AG08396 (cell line): Measurements from ENCODE around the gene RASA3.

Source experiments
- DNase-seq: peaks from one replicate; pipeline ENCODE4 v3.0.0; 2012; ENCODE audit warnings: low spot score, mixed read lengths

Gene RASA3

DNA sequence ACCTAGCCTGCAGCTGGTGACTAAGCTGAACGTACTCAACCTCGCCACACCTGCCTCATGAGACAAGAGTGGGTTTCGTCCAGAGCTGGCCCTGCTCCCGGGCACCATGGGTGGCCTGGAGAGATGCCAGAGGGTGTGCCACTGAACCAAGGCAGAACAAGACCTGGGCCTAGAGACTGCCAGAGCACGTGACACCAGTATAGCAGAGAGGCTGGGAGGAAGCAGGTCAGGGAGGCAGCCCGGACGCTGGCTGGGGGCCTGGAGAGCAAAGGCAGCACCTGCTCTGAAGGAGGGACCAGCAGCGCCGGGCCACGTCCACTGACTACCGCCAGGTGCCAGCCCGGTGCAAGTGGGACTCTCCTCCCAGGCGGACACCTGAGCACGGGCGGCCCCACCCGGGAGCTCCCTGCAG, 151.2 kb downstream of the RASA3 start:
- DNase-seq = no peak

DNA sequence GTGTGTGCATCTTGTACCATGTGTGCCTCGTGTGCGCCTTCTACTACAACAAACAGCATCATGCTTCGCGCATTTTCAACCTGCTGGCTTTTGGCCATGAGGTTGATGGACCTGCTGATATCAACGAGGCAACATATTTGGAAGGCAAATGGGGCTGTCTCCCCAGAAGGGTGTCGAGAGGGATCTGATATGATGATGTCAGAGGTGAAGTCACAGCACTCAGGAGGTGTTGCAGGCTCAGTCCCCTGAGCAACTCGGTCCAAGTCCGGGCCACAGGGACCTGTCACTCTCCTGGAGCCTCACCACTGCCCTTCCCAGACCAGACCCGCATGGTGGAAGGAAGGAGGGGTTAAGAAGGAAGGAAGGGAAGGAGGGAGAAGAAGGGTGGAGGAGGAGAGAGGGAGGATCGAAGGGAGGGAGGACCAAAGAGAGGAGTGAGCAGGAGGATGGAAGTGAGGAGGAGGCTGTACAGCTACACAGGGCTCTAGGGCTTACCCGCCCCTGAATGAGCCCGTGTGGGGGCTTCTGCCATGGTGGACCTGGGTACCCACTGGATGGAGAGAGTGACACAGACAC, 151.8 kb downstream of the RASA3 start:
- no peak for DNase-seq

DNA sequence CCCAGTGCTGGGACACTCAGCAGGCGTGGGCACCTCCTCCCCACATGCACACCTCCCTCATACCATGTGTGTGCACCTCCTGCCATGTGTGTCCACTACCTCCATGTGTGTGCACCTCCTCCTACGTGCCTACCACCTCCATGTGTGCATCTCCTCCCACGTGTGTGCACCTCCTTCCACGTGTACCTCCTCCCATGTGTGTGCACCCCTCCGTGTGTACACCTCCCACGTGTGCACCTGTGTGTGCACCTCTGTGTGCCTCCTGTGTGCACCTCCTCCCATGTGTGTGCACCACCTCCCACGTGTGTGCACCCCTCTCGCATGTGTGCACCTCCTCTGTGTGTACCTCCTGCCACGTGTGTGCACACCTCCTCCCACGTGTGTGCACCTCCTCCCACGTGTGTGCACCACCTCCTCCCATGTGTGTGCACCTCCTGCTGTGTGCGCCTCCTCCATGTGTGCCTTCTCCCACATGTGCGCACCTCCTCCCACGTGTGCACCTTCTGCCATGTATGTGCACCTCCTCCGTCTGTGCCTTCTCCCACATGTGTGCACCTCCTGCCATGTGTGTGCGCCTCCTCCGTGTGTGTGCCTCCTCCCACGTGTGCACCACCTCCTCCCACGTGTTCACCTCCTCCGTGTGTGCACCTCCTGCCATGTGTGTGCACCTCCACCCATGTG, 152.5 kb downstream of the RASA3 start:
- no peak for DNase-seq

DNA sequence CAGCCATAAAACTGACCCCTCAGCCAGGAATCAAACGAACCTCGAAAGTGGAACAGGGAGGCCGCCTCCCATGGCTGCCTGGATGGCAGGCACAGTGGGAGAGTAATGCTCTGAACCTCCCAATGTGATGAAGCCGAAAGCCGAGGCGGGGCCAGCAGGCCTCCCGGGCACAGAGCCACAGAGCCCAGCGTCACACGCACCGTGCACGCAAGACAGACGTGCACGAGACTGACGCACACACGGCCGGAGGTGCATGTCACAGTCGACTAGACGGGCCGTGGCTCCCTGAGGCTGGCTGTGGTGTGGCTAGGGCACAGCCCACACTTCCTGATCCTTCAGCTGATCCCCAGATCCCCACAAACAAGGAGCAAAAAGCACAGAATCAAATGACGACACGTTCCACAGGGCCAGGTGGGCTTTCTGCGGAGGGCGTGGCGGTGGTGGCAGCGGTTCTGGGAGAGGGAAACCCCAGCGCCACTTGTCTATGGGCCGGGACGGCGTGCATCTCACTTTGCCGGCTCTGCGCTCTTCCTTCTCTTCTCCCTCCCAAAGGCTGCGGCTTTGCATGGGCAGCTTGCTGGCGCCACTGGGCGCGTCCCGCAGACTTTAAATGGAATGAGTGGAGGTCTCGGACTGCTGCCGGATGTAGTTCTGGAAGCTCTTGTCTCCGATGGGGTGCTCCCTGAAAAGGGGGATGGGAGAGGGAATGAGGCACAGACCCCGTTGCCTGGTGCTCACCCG, 153.5 kb downstream of the RASA3 start:
- DNase-seq = no peak

DNA sequence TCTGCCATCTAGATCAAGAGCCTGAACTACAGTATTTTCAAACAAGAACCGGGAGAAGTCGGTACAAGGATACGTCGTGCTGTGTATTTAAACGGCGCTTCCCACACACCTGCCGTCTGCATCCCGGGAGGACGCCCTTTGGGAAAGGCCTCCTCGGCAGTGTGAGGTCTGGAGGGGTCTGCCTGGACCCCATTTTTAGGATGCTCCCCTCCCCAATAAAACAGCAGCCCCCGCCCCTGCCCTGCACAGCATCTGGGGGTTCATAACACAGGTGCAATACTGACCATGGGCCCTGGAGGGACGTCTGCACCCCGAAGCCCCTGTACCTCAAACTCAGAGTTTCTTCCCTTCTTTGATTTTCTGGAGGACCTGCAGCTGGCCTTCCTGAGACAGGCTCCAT, 154.4 kb downstream of the RASA3 start:
- no peak for DNase-seq

DNA sequence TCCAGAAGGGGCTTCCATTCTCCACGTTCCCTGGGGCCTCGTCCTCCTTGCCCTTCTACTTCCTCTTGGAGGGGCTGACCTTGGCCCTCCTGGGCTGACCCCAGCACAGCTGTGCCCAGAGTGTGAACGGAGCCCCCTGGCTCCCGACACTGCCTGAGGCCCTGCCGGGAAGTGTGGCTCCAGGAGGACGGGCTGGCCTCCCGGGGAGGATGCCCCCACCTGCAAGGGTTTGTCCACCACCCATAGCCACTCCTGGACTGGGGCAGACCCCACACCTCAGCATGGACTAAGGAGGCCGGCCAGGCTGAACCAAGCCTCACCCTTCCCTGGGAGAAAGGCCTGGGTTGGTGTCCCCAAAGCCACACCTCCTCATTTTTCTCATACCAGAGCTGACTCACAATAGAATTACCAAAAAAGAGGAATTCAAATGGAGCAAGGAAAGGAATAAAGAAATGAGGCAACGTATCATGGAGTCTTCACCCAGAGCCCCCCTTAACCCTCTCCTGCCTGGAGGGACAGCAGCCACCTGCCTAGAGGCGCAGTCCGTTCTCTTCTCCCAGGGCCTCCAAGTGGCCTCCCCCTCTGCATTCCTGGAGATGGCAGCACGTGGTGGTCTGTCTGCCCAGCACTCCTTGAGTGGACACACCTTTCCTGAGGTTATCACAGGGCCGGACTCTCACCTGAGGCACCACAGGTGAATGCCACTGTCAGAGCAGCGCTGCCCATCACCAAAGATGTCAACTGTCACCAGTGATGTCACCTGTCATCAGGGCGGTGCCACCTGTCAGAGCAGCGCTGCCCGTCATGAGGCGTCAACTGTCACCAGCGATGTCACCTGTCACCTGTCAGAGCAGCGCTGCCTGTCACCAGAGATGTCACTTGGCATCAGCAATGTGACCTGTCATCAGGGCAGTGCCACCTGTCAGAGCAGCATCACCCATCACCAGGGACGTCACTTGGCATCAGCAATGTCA, 155.4 kb downstream of the RASA3 start:
- DNase-seq = peak; percentile 92

DNA sequence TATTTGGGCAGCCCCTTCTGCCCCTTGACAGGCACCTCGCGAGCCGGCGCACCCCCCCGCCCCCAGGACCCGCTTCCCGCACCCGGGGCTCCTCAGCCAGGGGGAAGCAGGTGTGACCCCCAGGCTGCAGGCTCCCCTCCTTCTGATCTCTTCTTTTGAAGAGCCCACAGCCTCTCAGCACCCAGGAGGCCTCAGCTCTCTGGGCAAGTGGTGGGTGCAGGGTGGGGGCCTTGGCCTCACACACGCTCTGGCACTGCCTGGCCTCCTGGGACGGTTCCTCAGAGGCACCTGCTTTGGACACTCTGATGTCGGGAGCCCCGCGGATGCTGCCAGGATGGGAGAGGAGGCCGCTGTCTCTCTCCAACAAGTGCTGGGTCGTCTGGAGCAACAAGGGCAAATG, 157.0 kb downstream of the RASA3 start:
- DNase-seq = no peak

DNA sequence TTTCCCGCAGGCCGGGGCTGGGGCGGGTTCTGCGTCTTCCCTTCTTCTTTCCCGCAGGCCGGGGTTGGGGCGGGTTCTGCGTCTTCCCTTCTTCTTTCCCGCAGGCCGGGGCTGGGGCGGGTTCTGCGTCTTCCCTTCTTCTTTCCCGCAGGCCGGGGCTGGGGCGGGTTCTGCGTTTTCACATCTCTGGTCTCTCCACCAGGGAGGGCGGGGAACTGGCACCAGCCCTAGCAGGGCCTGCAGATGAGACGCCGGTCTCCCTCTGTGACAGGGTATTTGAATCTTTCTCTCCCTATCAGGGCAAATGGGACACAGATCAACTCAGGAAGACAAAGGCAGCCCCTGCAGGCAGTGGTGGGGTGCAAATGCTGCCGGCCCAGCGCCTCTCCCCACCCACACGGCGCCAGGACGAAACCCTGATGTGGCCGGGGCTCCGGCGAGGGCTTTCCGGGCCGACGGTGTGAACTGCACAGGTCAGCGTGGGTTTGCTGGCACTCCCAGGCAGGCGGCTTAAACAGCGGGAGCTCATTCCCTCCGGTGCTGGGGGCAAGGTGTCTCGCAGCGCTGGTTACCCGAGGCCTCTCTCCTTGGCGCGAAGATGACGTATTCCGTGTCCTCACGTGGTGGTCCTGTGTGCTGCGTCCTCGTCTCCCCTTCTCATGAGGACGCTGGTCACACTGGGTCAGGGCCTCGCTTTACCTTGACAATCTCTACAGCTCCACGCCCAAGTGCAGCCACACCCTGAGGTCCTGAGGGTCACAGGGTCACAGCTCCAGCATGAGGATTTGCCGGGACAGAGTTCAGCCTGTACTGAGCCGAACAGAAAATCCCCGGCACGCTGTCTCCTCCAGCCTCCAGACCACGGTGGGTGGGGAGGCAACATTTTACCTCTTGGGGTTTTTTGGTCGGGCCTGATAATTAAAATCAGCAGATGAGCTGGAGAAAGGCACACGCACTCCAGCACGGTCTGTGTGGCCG, 157.8 kb downstream of the RASA3 start:
- no peak for DNase-seq

DNA sequence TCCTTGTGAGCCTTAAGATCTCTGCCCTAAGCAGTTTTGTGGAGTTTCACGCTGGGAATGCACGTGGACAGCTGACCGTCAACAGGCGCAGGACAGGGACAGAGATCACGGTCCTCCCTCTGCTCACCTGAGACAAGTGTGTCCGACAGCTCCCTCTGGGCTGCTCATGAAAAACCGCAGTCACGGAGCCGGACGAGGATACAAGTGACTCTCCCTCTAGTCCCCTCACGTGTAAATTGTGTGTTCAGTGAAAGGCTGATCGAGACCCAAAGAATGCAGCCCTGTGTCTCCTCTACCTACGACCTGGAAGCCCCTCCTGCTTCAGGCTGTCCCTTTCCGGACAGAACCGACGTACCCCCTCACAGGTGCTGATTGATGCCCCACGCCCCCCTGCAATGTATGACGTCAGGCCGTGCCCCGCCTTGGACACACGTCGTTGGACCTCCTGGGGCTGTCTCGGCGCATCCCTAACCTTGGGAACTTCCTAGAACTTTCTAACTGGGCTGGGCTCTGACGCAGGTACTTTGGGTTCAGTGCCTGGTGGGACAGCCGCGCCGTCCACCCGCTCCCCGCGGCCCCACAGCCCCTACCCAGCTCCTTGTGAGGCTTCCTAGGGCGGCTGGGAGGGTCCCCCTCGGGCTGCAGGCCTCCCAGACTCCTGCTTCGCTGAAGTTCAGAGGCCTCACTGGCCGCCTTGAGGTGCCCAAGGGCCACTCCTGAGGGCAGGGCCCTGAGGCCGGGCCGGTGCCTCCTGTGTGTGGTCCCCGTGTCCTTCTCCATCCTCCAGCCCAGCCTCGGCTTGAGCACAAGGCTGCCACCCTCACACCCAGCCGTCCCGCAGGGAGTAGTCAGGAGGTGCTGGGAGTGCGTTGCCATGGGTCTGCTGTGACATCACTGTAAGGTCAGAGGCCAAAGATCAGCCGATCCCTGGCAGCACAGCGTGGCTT, 158.9 kb downstream of the RASA3 start, which contains the start of gene C13orf46:
Gene C13orf46, minus strand, starts transcription at position 859 of the 947 bp plus-strand sequence. Its CDS starts 79 bp downstream, at position 780.
- no peak for DNase-seq

DNA sequence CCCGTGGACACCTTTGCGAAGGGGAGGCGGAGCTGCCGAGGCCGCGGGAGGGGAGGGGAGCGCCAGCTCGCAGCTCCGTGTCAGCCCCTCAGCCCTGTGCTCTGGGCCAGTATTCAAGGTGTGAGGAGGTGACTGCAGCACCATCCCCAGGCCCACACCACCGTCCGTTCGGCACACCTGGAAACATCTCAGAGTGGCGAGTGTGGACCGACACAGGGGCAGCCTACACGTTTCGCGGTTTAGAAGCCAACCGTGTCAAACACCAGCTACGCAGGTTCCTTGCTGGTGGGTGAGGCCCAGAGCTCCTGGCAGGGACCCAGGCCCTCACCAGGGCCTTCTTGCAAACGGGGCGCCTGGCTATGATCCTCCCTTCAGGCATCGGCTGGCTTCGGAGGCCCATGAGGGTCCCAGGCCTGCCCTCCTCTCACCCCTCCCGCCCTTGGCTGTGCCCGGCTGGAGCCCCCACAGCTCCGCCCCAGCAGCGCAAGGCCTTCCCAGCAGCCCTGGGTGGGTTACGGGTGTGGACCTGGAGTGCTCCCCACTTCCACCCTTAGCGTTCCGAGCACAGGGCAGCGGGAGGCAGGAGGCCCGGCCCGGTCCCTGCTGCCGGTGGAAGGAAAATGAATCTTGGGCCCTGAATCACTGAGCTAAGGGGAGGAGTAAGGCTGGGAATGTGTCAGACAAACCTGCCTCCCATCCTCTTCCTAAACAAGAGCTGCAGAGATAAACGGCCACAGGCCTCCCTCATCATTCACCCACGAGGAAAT, 159.8 kb downstream of the RASA3 start:
- DNase-seq = no peak

DNA sequence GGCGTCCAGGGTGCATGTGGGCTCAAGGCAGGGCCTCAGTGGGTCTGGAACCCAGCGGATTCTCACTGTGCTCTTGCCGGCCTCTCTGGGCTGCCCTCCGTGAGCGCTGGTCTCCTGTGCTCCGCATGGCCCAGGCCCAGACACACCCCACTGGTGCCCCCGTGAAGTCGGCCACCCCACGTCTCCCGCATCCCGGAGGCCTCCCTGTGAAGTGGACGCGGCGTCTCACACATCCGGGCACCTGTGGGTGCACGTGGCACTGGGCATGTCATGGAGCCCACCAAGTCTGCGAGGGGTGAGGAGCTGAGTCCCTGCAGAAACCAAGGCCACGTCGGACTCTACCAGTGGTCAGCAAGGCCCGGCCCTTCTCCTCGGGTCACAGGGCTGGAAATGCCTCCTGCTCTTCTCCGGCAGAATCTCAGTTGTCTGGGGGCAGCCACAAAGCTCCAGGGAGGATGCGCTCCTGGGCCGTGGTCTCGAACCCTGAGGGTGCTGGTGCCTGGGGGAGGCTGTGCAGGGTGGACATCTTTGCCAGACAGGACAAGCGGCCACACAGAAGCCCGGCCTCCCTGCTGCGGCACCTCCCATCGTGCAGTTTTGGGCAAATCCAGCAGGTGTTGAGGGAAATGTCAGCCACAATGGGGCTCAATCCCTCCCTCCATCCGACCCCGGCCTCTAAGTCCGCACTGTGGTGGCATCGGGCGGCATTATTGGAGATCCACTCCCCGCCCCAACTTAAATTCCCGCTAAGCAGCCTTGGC, 160.8 kb downstream of the RASA3 start:
- no peak for DNase-seq

DNA sequence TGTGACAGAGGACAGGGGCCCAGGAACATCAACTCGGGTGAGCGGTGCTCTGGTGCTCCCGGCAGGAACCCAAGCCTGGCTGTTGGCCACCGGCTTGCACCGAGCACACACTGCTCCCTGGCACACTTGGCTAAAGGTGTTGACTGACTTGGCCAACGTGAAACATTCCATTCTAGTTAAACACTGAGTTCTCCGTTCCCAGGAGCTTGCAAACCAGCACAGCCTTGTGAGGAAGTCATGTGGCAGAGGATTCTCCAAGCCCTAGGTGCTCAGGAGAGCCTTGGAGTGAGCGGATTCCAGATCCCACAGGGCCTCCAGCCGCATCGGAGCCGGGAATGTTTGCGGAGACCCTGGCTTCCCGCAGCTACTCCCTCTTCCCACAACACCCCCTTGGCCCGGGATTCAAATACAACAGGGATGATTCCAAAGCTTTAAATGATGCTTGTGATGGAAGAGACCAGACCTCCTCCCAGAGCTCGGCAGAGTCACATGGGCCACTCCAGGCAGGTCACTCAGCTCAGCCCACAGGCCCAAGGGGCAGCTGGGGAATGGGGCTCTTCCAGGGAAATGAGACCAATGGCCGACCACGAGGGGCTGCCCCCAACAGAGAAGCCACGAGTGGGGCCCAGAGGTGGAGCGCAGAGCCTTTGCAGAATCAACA, 161.5 kb downstream of the RASA3 start:
- peak; percentile 53 for DNase-seq

DNA sequence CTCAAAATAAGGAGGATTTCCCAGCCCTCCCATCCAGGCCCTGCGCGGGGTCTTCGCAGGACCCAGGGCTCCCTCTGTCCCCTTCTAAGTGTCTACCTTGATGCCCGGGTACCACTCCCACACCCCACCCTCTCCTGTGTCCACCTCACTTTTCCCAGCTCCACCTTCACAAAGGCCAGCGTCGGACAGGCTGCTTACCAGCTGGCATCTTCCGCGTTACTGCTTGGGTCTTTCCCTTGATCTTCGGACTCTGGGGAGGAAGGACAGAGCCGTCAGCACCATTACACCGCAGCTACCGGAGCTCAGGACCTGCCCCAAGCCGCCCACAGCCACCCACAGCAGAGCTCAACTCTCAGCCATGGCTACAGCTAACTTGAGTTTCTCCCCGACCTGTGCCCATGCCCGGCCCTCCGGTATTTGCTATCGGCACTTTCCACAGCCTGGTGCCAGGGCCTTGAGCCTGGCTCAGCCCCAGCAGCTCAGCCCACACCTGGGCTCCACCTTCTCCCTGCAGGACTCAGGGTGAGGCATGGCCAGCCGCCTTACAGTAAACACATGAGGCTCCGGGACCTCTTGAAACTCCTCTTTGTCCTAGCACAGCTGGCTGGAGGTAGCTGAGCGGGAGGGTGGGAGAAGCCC, 162.3 kb downstream of the RASA3 start:
- no peak for DNase-seq

DNA sequence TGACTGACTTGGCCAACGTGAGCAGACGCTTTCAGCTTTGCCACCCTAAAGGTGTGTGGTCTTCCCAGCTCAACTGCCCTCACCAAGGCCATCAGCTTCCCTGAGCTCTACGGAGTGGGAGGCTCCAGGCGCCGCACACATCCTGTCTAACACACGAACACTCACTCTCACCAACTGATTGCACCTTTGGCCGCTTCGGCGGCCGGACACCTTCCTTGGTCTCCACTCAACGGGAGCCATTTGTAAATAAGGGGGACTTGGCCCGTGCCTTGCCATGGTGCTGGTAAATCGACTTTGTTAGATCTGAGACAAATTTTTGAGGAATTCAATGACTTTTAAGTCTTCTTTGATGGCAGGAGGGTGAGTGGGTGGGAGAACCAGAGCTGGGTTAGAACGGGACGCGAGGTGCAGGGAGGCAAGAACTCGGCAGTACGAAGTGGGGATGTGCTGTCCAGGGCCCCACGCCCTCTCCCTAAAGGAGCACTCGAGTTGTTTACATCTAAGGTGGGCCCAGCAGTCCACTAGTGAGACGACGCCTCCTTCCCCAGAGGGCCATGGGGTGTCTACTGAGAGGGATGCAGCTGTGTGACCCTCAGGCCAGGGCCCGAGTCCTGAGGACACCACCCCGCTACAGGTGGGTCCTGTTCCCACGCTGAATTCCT, 163.0 kb downstream of the RASA3 start:
- no peak for DNase-seq

DNA sequence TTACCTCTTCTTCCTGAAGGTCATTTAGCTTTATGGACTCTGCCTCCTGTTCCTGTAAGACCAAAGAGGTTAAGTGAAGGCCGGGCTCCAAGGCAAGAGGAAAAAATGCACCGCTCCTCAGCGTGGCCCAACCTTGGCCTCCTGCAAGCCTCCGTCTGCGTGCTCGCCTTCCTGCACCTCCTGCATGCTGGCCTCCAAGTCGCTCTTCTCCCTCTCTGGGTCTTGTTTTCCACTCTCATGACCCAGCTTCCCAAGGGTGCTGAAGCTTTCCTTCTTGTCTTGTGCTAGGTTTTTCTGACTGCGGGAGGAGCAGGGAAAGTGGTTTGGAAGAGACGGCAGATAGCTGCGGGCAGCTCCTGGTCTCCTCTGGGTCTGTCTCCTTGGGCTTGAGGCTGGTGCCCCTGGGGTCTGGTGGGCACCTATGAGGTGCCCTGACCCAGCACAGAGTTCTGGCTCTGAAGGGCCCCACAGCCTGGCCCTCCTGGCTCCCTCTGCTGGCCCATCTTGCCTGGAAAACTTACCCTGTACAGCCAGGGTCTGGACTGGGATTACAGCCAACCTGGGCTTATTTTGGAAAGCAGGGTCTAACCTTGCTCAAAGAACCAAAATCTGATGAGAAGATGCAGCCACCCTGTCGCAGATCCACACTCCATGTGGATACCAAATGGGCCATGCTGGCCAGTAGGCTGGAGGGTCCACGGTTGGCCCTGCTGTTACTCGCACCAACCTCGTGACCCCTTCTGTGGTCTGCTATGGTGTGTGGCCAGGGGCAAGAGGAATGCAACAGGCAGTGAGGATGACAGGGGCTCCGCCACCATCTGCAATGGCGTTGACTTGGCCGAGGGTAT, 163.7 kb downstream of the RASA3 start:
- no peak for DNase-seq
